ENCODE results near the gene EFHC1.

EFHC1 gene

DNA sequence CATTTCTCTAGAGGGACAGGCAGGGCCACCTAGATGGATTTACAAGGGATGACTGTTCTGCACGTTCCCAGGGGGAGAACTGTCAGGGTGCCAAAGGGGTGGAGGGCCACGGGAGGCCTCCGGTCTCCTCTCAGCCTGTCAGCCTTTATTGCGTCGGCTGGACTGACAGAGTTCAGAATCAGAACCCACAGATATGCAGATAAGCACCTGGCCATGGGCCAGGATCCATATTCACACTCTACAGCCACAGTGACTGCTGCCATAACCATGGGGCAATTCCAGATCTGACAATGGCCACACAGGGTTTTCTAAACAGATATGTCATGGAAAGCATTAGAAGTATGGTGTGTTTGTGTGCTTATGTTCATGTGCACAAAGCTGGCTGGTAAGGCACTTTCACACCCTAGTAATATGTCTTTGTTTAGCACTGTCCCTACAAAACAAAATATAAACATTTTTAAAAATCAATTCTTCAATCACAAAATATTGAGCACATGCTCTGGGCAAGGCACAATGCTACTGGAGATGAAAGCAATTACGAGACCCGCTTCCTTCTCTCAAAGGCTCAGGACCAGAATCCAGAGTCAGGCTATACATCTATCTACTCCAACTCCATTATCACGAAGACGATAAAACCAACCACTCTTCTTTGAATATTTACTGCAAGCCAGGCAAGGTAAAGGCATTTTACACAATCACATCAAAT is 127.7 kb downstream of the EFHC1 start:
- H3K4me3 ChIP-seq (ENCODE audit: low read length) = no peak overlapping the region
- TF ChIP-seq, protein P1, sequence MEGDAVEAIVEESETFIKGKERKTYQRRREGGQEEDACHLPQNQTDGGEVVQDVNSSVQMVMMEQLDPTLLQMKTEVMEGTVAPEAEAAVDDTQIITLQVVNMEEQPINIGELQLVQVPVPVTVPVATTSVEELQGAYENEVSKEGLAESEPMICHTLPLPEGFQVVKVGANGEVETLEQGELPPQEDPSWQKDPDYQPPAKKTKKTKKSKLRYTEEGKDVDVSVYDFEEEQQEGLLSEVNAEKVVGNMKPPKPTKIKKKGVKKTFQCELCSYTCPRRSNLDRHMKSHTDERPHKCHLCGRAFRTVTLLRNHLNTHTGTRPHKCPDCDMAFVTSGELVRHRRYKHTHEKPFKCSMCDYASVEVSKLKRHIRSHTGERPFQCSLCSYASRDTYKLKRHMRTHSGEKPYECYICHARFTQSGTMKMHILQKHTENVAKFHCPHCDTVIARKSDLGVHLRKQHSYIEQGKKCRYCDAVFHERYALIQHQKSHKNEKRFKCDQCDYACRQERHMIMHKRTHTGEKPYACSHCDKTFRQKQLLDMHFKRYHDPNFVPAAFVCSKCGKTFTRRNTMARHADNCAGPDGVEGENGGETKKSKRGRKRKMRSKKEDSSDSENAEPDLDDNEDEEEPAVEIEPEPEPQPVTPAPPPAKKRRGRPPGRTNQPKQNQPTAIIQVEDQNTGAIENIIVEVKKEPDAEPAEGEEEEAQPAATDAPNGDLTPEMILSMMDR (conservative IDR thresholded peaks at IDR 0.05; ENCODE audit: low read depth, low read length) = no peak
- DNase-seq (ENCODE audit: low read depth) = no peak

DNA sequence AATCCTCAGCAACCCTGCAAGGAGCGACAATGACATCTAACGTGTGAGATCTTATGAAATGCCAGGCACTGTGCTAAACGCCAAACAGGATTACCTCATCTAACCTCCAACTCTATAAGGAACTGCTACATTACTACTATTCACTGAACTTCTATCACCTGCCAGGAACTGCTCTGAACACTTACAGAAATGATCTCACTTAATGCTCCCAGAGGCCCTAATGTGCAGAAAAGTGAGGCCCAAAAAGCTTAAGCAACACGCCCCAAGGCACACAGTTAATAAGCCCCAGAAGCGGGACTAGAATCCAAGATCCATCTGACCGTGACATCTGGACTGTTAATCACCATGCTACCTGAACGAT is 128.2 kb downstream of the EFHC1 start:
- TF ChIP-seq, protein P1 (conservative IDR thresholded peaks at IDR 0.05; ENCODE audit: low read depth, low read length) = no peak
- no peak overlapping the region for H3K4me3 ChIP-seq (ENCODE audit: low read length)
- DNase-seq (ENCODE audit: low read depth) = no peak

DNA sequence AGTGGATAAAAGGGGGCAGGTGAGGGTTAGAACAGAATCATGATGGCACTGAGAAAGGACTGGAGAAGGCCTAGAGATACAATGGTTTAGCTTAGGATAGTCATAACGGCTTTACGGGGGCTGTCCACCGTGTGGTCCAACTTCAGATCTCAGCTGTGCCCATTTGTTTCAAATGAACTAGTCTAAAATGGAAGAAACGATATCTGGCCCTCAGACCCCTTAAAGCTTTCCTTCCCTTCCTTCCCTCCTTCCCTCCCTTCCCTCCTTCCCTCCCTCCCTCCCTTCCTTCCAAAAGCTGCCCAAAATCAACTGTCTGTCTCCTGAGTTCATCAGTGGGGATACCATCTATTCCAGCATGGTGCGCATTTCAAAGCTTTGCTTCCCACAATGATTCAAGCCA is 128.9 kb downstream of the EFHC1 start:
- no peak for DNase-seq (ENCODE audit: low read depth)
- no peak overlapping the region for H3K4me3 ChIP-seq (ENCODE audit: low read length)
- TF ChIP-seq, protein P1 (conservative IDR thresholded peaks at IDR 0.05; ENCODE audit: low read depth, low read length) = no peak

DNA sequence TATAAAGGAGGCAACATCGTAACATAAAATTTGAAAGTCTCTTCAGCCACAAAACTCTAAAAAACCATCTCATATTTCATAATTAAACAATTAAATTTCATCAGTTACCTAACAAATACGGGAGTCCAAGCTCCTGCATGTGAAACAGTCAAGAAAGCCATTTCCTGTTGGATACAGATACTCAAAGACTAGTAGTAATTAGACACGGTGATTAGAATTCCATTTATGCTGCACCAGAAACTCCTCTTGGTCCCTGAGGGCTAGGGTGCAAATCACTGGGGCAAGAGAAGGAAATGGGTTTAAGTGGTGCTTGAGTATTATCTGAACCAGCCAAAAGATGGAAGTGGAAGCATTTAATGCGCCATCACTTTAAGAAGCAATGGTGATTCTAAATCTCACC is 129.3 kb downstream of the EFHC1 start:
- H3K4me3 ChIP-seq (ENCODE audit: low read length) = no peak overlapping the region
- no peak for DNase-seq (ENCODE audit: low read depth)
- TF ChIP-seq, protein P1 (conservative IDR thresholded peaks at IDR 0.05; ENCODE audit: low read depth, low read length) = no peak

DNA sequence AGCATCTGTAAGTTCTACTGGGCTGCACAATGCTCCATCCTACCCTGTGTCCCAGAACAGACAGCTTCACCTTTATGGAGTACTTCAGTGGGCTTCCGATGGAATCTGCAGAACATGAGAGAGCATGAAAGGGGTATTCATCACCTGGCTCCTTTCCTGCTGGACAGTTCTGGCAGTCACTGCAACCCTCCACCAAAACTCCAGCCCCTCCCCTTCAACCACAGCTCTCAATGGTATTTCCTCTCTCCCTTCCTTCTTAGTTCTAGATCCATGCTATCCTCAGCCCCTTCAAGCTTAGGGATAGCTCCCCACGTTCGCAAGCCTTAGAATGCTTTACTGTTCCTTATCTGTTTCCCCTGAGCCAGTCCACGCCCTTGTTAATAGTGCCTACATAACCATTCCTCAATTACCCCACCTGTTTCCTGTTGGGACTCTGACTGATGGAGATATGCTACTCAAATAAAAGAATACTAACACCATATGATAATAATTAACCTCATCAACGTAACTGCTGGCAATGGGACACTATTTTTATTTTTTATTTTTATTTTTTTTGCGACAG is 130.0 kb downstream of the EFHC1 start:
- TF ChIP-seq, protein P1 (conservative IDR thresholded peaks at IDR 0.05; ENCODE audit: low read depth, low read length) = no peak
- DNase-seq (ENCODE audit: low read depth) = no peak
- H3K4me3 ChIP-seq (ENCODE audit: low read length) = no peak overlapping the region

DNA sequence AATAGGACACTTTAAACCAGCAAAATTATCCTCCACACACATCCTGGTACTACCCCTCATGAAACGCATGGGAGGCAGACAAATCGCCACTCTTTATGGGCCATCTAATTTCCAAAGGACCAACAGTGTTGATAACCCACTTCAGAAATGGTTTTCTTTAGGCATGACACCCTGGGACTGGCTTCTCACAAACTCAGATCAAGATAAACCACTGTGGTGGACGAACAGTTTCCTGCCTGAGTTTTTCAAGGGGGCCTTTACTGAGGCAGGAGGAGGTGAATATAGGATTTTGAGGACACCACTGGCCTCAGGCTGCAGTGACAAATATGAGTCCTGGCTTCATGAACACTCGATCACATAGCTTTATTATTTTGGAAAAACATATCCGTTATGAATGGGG is 130.7 kb downstream of the EFHC1 start:
- no peak overlapping the region for H3K4me3 ChIP-seq (ENCODE audit: low read length)
- no peak for DNase-seq (ENCODE audit: low read depth)
- TF ChIP-seq, protein P1 (conservative IDR thresholded peaks at IDR 0.05; ENCODE audit: low read depth, low read length) = no peak

Data from retinal pigment epithelial cell (primary cell).